ENCODE data around the gene BDKRB2. TPM values are rescaled to one million over a fixed set of nuclear protein-coding genes. Genes with fewer than 3 reads are reported as not detected.

The BDKRB2 gene
- total and polyA plus RNA-seq, 2 of the 4 experiments (the other 2 are of a cell fraction): 60.9 to 73.1 TPM

- peak overlapping the region; percentile 63; the same call in 1 of the 2 replicates for H2AK5ac ChIP-seq (ENCODE audit: low read depth, low read length)
- BruUV-seq (replicated peaks): no TSS peak
- H4K8ac ChIP-seq (ENCODE audit: low read depth in 2 of 2, low read length in 2 of 2): peak overlapping the region; percentile 16 to 34
- H4K20me1 ChIP-seq (ENCODE audit: insufficient read depth, low read length): peaks cover 34% of the 10 kb centered on the region
- H3K4me2 ChIP-seq (ENCODE audit: low read depth, low read length): no peak overlapping the region
- H2BK20ac ChIP-seq (ENCODE audit: low read depth, low read length): peak overlapping the region; percentile 72; the same call in 1 of the 2 replicates
- ChIA-PET CTCF (interaction anchor here (1.0 kb wide), 2 partner anchors 13 to 14 kb away, joined by 3 read pairs; no protein-coding TSS in a partner anchor), POLR2A (ENCODE audit: unreplicated experiment) (no interaction called here)
- H3K14ac ChIP-seq (replicated peaks; ENCODE audit: low read depth, low read length): peak overlapping the region; percentile 67
- H4K5ac ChIP-seq (ENCODE audit: low read depth, low read length): peak overlapping the region; percentile 56
- 77% methylated on average over 9 of the region's 16 CpGs; no CpG with 5 or more reads in 1 of the 2 experiments for WGBS, 2 experiments (ENCODE audit: extremely low coverage in 2 of 2, insufficient read length in 1 of 2)
- intact Hi-C loops (cut with micrococcal nuclease) (loop anchor here (10.0 kb wide), 1 partner anchor 727 kb away; the partner anchor contains the start of gene GLRX5), dilution Hi-C loops (cut with HindIII; ENCODE audit: low sequenced_read_pairs, unreplicated experiment) (no loop called here), in situ Hi-C loops (cut with MboI; ENCODE audit: low sequenced_read_pairs) (loop anchor here (25.0 kb wide), 1 partner anchor 725 kb away; the partner anchor contains the start of gene GLRX5)
- H3K18ac ChIP-seq (ENCODE audit: low read depth, low read length): peak overlapping the region; percentile 87
- H2BK5ac ChIP-seq (ENCODE audit: low read depth, low read length, poor library complexity, severe bottlenecking): peak overlapping the region; percentile 86
- DNase-seq (peak; percentile 26), ATAC-seq (ENCODE audit: low read depth) (no peak)
- H4K91ac ChIP-seq (ENCODE audit: insufficient read depth, low read depth, low read length): peak overlapping the region; percentile 67
- peak overlapping the region; percentile 55; the same call in 2 of the 3 replicates for H2BK15ac ChIP-seq (ENCODE audit: low read depth, low read length)
- H3K23ac ChIP-seq (ENCODE audit: low read depth, low read length): peak overlapping the region; percentile 7
- H3K56ac ChIP-seq (ENCODE audit: extremely low read depth, insufficient read depth, low read length): 0 out of 2 replicates have a peak overlapping the region, but pooled peaks have one; percentile 51
- peaks cover 32 to 79% of the 10 kb centered on the region in 2 experiments for H3K79me1 ChIP-seq (ENCODE audit: low read depth in 1 of 2, low read length in 2 of 2)
- H3K4ac ChIP-seq (ENCODE audit: low read depth, low read length): peak overlapping the region; percentile 64
- H3K27ac ChIP-seq (ENCODE audit: insufficient read depth, low read length): peak overlapping the region; percentile 88
- H2BK120ac ChIP-seq (ENCODE audit: low read depth, low read length): peak overlapping the region; percentile 47
- peaks cover 39% of the 10 kb centered on the region for H3K4me1 ChIP-seq (ENCODE audit: control insufficient read depth, insufficient read depth, low read length)
- no peaks in the 10 kb centered on the region for H3K27me3 ChIP-seq (ENCODE audit: control insufficient read depth, insufficient read depth, low read length)
- H3K9me3 ChIP-seq (ENCODE audit: control insufficient read depth, insufficient read depth, low read length): peaks cover 5% of the 10 kb centered on the region
- peak overlapping the region; percentile 7; the same call in 1 of the 2 replicates for H3K9ac ChIP-seq (ENCODE audit: low read depth, low read length)
- peak; percentile 43; the same call in 1 of the 2 replicates for TF ChIP-seq POLR2A (IDR thresholded peaks at IDR 0.05; ENCODE audit: low read depth, low read length)
- TF ChIP-seq CHD1 (IDR thresholded peaks at IDR 0.05; ENCODE audit: low read depth, low read length): no peak
- TF ChIP-seq FOS (IDR thresholded peaks at IDR 0.05; ENCODE audit: low read depth, low read length): no peak
- no peak for TF ChIP-seq SMC3 (IDR thresholded peaks at IDR 0.05; ENCODE audit: low read depth, low read length)
- no peak for TF ChIP-seq RFX5 (IDR thresholded peaks at IDR 0.05; ENCODE audit: low read depth, low read length)
- no peak for TF ChIP-seq ELK1 (IDR thresholded peaks at IDR 0.05; ENCODE audit: borderline replicate concordance, low read depth, low read length)
- TF ChIP-seq CTCF (conservative IDR thresholded peaks at IDR 0.05; ENCODE audit: low read depth, low read length): 0 out of 2 replicates have a peak, but pooled peaks have one; percentile 8
- peaks cover 22% of the 10 kb centered on the region for H3K9me1 ChIP-seq (ENCODE audit: insufficient read depth, low read length)
- H3K36me3 ChIP-seq (ENCODE audit: control insufficient read depth, insufficient read depth, low read length): peaks cover 63% of the 10 kb centered on the region
- no peak overlapping the region for H3K4me3 ChIP-seq (ENCODE audit: insufficient read depth, low read depth, low read length)
- peak overlapping the region; percentile 18 for H2AFZ ChIP-seq (replicated peaks; ENCODE audit: low read length, poor library complexity)
- peak overlapping the region; percentile 62 for H2AK9ac ChIP-seq (replicated peaks; ENCODE audit: low read depth, low read length, poor library complexity)
Measured at GRCh38 chr14:96261772-96262655, 57.4 kb downstream of the BDKRB2 start.

Measured in IMR-90 (cell line).